H1 (cell line): Measurements from ENCODE around the gene FLNC. TPM values are rescaled to one million over a fixed set of nuclear protein-coding genes. Genes with fewer than 3 reads are reported as not detected.

Experiments
- SUZ12 ChIP-seq: fragments of 200-600 bp; sonication (generic); IDR thresholded peaks from 2 replicates; pipeline ENCODE4 v1.6.1; 2012; ENCODE audit warnings: mild to moderate bottlenecking, inconsistent platforms, low read length, moderate library complexity, mixed read lengths
- polyA plus RNA-seq, 7 experiments: library from polyadenylated mRNA; depleted of rRNA in 3 of 7; stranded (reverse) in 5 of 7; unstranded in 2 of 7; fragments of >200 nt in 5 of 7; fragments of 200-250 nt in 2 of 7; gene quantifications; 1 replicate in 5 of 7; 2 replicates in 1 of 7; 4 replicates in 1 of 7; pipeline versions ENCODE4 v1.2.1 to v1.2.3, GENCODE V29; 2011 to 2013; ENCODE audit warnings: missing spikeins in 2 of 7, mixed read lengths in 2 of 7
- total RNA-seq: library from RNA; stranded (reverse); fragmentation: NEBNext Ultra II Directional; extraction: Animal tissue kit (Norgen Biotek cat#: 25700); gene quantifications from 2 replicates; pipeline ENCODE4 v1.2.1, GENCODE V29; 2021

The FLNC gene
- total and polyA plus RNA-seq, 2 of the 8 experiments (the other 6 are each of a cell fraction or from before 2014, with no cell fraction given) = 1.9 to 10.7 TPM

DNA sequence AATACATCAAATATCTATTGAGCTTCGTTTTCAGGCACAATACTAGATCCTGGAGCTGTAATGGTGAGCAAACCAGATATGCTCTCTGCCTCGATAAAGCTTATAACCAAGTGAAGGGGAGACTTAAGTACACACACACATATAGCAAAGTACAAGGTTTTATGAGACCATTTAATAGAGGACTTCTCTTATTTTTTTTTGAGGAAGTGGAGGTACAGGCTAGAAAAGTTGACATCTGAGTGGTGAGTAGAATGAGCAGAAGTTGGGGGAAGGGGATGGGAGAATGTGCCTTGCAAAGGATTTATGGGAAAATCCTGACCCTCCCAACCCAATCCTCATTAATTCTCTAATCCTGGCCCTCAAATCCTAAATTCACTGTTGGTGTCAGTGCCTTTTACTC lies 30.8 kb upstream of the FLNC start (continued):
- TF ChIP-seq SUZ12 = no peak
